HG03342 (cell line): ENCODE data around the gene TAOK3.
"Not testable (repeated sequence)": the region's sequence is repeated elsewhere in the genome, so short reads cannot be mapped to it uniquely, and the experiment has no call there.

Experiments used
- ATAC-seq: cut with Tn5 transposase; IDR thresholded peaks from one replicate; pipeline ENCODE4 v1.9.1; 2021; ENCODE audit warnings: mild to moderate bottlenecking, moderate library complexity; ENCODE audit not compliant: unreplicated experiment

Gene TAOK3

GRCh38 chr12:118372541-118373495 lies at the start of gene TAOK3:
Gene TAOK3, minus strand, starts transcription at chr12:118372907. Its CDS starts 117,340 bp downstream, at chr12:118255567.
- peak; percentile 68 for ATAC-seq

DNA sequence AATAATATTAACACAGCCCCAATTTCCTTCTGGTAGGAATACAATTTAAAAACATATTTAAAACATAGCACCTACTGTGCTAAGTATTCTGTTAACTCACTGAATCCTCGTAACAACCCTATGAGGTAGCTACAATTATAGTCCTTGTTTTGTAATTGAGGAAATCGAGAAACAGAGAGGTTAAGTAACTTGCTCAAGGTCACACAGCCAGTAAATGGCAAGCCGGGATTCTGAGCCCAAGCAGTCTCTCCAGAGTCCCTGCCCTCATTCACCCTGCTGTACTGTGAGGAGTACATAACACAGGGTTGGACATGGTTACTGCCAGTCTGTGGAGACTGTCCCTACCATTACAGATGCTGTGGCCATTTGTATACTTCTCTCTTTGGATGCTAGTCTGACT lies 48.0 kb upstream of the TAOK3 start:
- ATAC-seq: no peak

DNA sequence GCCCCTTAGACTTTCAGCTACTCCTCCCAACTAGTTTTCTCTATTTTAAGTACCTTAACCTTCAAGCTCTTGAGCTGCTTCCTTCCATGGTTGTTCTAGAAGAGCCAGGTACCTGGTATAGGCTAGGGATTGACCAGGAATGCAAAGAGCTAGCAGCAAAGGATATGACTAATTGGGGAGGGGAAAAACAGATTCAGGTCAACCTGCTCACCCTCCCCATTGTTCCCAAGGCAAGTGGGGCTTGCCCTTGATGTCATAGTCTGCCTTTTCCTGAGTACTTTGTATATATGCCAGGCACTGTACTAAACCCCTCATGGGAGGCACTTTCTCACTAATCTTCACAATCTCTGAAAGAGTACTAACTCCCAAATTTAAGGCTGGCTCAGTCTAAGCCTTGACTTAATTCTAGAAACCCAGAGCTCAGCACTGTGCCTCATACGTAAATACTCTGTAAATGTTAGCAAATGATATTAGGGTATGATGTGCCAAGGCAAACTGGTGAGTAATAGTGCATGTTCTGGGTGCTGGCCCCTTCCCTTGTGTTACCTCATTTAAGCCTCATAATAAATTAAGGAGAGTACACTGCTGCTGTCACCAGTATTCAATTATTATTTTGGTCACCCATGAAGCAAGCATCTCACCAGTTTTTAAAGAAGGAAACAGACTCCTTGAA lies 45.8 kb upstream of the TAOK3 start:
- no peak for ATAC-seq

DNA sequence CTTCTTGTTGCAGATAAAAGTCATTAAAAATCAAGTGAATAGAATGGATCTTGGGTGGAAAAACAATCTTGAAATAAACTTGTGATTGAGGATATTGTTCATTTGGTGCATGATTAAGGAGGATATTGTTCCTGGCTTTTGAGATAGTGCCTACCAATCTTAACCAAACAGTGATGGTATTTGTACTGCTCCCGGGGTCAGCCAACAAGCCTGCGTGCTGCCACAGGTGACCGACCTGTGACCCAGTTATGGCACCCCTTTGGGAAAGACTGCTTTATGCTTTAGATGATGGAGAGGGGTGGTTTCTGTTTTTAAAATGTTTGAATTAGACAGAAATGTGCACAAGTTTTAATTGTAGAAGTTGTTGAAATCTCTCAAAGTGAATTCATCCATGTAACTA lies 45.2 kb upstream of the TAOK3 start:
- no peak for ATAC-seq

- no peak for ATAC-seq
Measured at GRCh38 chr12:118409834-118410233, 37.1 kb upstream of the TAOK3 start.

GRCh38 chr12:118408241-118408640 lies 35.5 kb upstream of the TAOK3 start:
- not testable (repeated sequence) for ATAC-seq

DNA sequence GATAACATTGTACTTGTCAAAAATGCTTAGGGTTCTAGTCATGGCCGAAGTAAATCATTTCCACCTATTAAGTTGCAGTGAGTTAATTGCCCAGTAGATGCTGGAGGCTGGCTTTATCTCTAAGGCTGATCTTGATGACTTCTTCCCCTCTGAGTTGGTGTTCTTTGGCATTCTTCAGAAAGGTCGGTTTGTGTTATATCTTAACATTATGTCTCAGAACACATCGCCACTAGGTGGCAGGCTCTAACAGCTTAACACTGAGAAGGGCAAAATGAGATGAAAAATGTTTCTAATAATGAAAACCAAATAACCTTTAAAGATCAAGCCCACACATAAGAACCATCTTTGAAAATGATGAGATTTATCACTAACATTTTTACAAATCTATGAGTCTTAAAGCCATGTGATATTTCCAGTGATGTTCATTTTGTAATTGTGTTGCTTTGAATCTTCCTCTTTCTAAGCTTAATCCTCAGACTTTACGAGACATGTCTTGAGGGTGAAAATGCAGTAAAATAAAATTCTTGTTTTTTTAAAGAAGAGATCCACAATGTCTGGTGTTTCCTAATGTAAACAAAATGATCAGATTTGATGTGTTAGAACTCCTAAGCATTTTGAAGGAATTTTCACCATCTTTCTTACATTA lies 32.3 kb upstream of the TAOK3 start:
- ATAC-seq: no peak

- no peak for ATAC-seq
Measured at GRCh38 chr12:118402251-118402650, 29.5 kb upstream of the TAOK3 start.

DNA sequence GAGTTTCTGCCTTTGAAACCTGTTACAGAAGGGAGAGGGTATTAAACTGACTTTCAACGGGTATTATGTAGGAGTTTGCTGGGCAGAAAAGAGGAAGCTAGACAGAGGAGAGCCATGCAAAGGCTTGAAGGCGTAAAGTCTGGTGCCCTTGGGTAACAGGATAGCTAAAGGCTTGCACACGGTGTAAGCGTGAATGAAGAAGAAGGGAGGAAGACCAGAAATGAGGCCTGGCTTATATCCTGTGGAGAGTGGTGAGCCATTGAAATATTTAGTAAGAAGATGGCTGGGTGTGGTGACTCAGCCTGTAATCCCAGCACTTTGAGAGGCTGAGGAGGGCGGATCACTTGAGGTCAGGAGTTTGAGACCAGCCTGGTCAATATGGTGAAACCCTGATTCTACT lies 26.2 kb upstream of the TAOK3 start:
- no peak for ATAC-seq

GRCh38 chr12:118398524-118398923 lies 25.8 kb upstream of the TAOK3 start:
- no peak for ATAC-seq

DNA sequence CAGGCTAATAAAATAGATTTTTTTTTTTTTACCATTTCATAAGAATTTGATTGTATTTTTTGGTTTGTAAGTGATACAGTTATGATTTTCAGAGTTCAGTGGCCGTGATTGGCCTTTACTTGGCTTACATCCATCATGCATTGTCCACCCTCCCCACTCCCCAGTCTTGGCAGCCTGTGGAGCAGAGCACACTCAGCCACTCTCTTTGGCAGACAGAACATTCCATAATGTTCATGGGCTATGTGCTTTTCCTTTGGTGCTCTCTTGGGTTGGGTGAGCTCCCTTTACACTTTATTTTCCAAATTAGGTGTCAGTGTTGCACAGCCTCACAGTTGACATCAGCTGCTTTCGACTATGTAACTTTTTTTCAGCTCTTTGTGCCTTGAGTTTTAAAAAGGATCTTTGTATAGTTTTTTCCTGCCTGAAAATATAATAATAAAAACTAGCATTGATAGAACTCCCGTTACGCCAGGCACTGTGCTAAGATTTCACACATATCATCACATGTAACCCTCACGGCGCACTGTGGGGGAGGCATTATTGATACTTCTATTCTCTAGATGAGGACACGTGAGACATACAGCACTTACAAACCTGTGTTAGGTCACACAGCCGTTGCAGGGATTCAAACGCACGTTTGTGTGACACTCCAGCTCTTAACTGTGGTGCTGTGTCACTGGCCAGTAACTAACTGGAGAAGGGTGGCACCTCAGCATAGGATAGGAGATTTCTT lies 25.2 kb upstream of the TAOK3 start:
- ATAC-seq: no peak

GRCh38 chr12:118391836-118392235 lies 19.1 kb upstream of the TAOK3 start:
- no peak for ATAC-seq

DNA sequence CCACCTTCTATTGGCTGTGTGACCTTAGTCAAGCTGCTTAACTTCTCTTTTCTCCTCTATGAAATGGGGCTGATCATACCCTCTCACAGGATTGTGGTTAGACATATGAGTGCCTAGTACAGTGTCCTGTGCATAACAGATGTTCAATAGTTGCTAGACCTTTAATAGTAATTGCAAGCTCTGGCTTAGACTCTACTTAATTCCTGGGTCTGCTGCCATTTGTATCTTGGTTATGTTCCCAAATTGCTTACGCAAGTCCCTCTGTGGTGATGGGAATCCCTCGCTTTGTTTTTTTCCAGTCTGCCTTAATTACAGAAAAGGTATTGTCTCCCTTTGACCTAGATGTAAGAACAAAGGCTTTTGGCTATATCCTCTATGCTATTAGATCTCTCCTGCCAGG lies 18.7 kb upstream of the TAOK3 start:
- no peak for ATAC-seq

DNA sequence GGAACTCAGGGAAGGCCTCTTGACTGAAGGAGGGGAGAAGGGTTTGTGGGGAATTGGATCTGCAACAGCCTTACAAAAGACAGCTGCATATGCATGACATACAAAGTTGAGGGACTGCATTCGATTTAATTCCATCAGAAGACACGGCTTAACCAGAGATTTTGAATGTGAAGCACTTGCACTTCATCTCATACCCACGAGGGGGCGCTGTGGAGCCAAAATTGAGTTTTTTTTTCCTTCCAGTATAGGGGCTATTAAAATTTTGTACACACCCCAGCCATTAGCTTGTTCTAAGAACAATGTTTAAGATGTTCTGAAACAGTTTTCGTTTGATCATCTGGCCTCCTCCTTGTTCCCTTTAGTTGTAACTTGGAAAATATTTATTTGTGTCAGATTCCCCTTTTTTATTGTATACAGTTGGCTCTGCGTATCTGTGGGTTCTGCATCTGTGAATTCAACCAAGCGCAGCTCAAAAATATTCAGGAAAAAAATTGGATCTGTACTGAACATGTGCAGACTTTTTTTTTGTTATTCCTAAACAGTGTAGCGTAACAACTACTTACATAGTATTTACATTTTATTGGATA lies 5.3 kb upstream of the TAOK3 start:
- ATAC-seq: no peak

DNA sequence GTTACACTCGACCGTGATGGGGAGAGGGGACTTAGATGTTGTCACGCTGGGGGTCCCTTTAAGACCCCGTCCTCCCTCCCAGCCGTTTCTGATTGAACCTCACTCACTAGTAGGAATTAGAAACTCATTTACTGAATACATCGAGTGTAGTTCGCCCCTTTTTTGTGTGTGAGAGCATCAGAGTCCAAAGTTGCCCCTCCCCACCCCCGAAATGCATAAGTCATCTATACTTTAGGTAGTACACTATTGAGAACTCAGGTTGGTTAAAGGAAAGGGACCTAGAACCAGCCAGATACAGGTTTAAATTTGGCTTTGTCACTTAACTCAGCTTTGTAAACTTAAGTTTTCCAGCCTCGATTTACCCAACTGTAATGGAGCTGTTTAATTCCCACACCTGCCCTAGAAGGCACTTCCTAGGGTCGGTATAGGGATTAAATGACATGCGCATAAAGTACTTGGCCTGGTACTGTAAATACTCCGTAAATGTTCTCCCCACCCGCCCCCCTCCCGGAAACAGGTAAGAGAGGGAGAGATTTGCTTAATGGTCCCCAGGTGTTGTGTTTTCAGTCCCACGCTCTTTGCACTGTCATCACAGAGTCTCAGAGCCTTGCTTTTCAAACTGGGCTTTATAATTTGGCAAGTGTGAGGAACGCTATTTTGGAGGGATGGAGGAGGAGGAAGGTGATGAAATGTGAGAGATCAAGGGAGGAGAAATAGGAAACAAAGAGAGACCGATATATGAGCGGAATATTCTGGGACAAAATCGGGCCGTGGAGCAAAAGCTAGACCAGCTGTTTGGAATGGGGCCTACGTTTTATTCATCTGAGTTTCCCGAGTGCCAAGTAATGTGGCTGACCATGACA lies 4.5 kb upstream of the TAOK3 start:
- ATAC-seq: no peak

DNA sequence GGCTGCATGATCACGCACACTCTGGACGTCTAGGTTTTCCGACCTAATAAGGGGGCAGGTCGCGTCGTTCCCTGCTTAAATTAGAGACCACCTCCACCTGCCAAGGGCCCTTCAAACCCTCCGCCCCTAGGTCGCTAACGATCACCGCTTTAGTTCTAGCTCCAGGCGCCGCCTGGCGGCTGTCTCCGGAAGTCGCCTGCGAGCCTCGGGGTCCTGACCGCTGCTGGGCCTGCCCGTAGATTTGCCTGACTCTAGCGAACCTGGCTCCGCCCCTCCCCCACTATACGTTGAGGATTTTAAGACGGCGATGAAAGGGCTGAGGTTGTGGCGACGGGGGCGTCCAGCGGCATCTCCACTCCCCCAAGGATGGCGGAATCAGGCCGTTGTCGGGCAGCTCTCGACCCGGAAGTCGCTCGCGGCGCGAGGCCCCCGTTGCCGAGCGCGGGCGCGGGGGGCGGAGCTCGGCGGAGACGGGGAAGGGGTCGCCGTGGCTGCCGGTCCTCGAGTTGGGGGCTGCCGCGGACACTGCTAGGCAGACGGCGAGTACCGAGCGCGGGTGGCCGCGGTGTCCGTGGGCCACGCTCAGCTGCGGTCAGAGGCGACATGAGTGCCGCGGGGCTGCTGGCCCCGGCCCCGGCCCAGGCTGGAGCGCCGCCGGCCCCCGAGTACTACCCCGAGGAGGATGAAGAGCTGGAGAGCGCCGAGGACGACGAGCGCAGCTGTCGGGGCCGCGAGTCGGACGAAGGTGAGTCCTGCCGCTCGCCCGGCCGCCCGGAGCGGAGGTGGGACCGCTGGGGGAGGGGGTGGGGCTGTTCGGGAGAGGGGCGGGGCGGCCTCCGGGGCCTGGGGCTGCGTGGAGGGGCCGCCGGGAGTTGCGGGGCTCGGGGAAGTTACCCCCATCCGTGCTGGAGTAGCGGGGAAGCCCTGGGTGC lies 3.6 kb upstream of the TAOK3 start, which contains the start of gene SUDS3:
Gene SUDS3 (plus strand): TSS at position 467 of the 932 bp plus-strand sequence. CDS start 137 bp downstream, at position 604.
- ATAC-seq: peak; percentile 28

DNA sequence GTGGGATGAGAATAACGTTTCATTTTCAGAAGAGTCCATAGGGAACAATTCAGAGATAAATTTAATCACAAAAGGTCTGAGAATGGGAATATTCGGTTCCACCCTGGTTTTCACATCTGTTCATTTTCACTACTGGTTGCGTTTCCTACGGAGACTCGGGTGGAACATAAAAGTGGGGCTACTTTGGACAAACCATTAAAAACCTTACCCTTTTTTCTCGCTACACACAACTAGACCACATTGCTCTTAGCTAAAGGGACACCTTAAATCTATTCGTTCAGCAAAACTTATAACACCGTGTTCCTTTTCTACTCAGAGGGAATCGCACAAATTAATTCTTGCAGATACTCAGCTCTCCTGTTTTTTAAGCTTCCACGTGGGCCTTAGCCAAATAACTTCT lies 2.6 kb upstream of the TAOK3 start:
- no peak for ATAC-seq

GRCh38 chr12:118374909-118375308 lies 2.2 kb upstream of the TAOK3 start:
- ATAC-seq: no peak
